HCT116 (cell line): ENCODE data around the gene MMD2. TPM values are rescaled to one million over a fixed set of nuclear protein-coding genes. Genes with fewer than 3 reads are reported as not detected.

Source experiments
- ATAC-seq: fragments of 200-7000 bp; cut with Tn5 transposase; 2 replicates; pipeline ENCODE4 v1.9.1; 2020; ENCODE audit warnings: mild to moderate bottlenecking, moderate library complexity
- BruUV-seq: library from RNA; stranded (reverse); fragments of 400-500 nt; replicated peaks from 2 replicates; lab custom pipeline; 2021; lab: Mats Ljungman, UMichigan
- CTCF ChIA-PET: fragments of 300-600 bp; sonication (Branson Sonifier 250); formaldehyde crosslinking; loops from one replicate; lab custom pipeline; 2021; ENCODE audit warnings: antibody characterized with exemption; lab: Charles Lee
- POLR2A ChIA-PET: fragments of 300-600, 350-600 bp; sonication (Branson Sonifier 250); formaldehyde crosslinking; loops from one replicate; lab custom pipeline; 2021; ENCODE audit warnings: antibody characterized with exemption; lab: Charles Lee
- RAD21 ChIA-PET, 2 experiments: fragments of 300-600 bp; sonication (Branson Sonifier 250); formaldehyde crosslinking; loops; one replicate each; lab custom pipeline; 2023; ENCODE audit warnings: low total read pairs in 2 of 2; ENCODE audit not compliant: uncharacterized antibody in 2 of 2, unreplicated experiment in 2 of 2, low non-redundant PET in 1 of 2; lab: Charles Lee
- DNase-seq: peaks from one replicate; pipeline ENCODE4 v3.0.0-alpha.2; 2010; ENCODE audit warnings: low read depth, low spot score
- H2AFZ ChIP-seq: fragments of 200-600 bp; shearing (Covaris generic), sonication (generic); 2 replicates; pipeline ENCODE4 v1.6.1; 2017; ENCODE audit warnings: low read depth, mixed run types, mixed read lengths, antibody characterized with exemption, low read length; ENCODE audit not compliant: poor library complexity, severe bottlenecking
- H3K27ac ChIP-seq: 2 replicates; pipeline ENCODE4 v1.5.1; 2012; ENCODE audit warnings: low read depth, low read length
- H3K27me3 ChIP-seq: fragments of 200-600 bp; sonication (generic); 2 replicates; pipeline ENCODE4 v1.6.1; 2016; ENCODE audit warnings: mixed run types, low read length, mixed read lengths; ENCODE audit not compliant: insufficient read depth
- H3K36me3 ChIP-seq, 2 experiments: fragments of 200-500 bp in 1 of 2; fragments of 200-600 bp in 1 of 2; sonication (Bioruptor generic) in 1 of 2; sonication (generic) in 1 of 2; 2 replicates each; pipeline versions ENCODE4 v1.5.1 to v1.6.1; 2014 to 2016; ENCODE audit warnings: low read length in 2 of 2, inconsistent platforms in 1 of 2, mixed read lengths in 1 of 2, mixed run types in 1 of 2; ENCODE audit not compliant: insufficient read depth in 2 of 2, control insufficient read depth in 1 of 2
- H3K4me1 ChIP-seq, 2 experiments: fragments of 200-600 bp in 1 of 2; sonication (generic) in 1 of 2; 2 replicates each; pipeline versions ENCODE4 v1.5.1 to v1.6.1; 2012 to 2017; ENCODE audit warnings: low read length in 2 of 2, inconsistent platforms in 1 of 2, mild to moderate bottlenecking in 1 of 2, mixed read lengths in 1 of 2, mixed run types in 1 of 2, moderate library complexity in 1 of 2; ENCODE audit not compliant: insufficient read depth in 2 of 2, control insufficient read depth in 1 of 2
- H3K4me2 ChIP-seq: fragments of 200-600 bp; sonication (generic); 2 replicates; pipeline ENCODE4 v1.6.1; 2017; ENCODE audit warnings: mixed run types, low read length, mixed read lengths
- H3K4me3 ChIP-seq, 2 experiments: fragments of 200-600 bp in 1 of 2; sonication (generic) in 1 of 2; replicated peaks in 1 of 2; 2 replicates each; pipeline ENCODE4 v1.5.1; 2011 to 2016; ENCODE audit warnings: low read length in 2 of 2, control low read depth in 1 of 2, low read depth in 1 of 2, mild to moderate bottlenecking in 1 of 2, mixed read lengths in 1 of 2, mixed run types in 1 of 2
- H3K79me2 ChIP-seq: fragments of 200-600 bp; sonication (generic); 2 replicates; pipeline ENCODE4 v1.6.1; 2017; ENCODE audit warnings: mild to moderate bottlenecking, mixed run types, low read length, moderate library complexity, mixed read lengths; ENCODE audit not compliant: insufficient read depth
- H3K9ac ChIP-seq: fragments of 200-600 bp; sonication (generic); 2 replicates; pipeline ENCODE4 v1.6.1; 2016; ENCODE audit warnings: low read length, mixed read lengths
- H3K9me2 ChIP-seq: fragments of 200-600 bp; sonication (generic), shearing (Covaris generic); 2 replicates; pipeline ENCODE4 v1.6.1; 2017; ENCODE audit warnings: mixed run types, mild to moderate bottlenecking, moderate library complexity; ENCODE audit not compliant: insufficient read depth
- H3K9me3 ChIP-seq, 2 experiments: fragments of 200-500 bp in 1 of 2; fragments of 200-600 bp in 1 of 2; sonication (Bioruptor generic) in 1 of 2; sonication (generic) in 1 of 2; 2 replicates each; pipeline ENCODE4 v1.6.1; 2014 to 2017; ENCODE audit warnings: low read length in 2 of 2, mixed read lengths in 2 of 2, inconsistent platforms in 1 of 2, low read depth in 1 of 2, mild to moderate bottlenecking in 1 of 2, mixed run types in 1 of 2, moderate library complexity in 1 of 2; ENCODE audit not compliant: control insufficient read depth in 1 of 2, insufficient read depth in 1 of 2
- H4K20me1 ChIP-seq: fragments of 200-600 bp; sonication (generic), shearing (Covaris generic); 2 replicates; pipeline ENCODE4 v1.6.1; 2017; ENCODE audit warnings: mixed run types, mild to moderate bottlenecking, moderate library complexity; ENCODE audit not compliant: insufficient read depth
- ATF3 ChIP-seq: IDR thresholded peaks from 2 replicates; pipeline ENCODE4 v1.6.1; 2012
- CBX3 ChIP-seq: IDR thresholded peaks from 2 replicates; pipeline ENCODE4 v1.6.1; 2012; ENCODE audit warnings: low read depth
- CEBPB ChIP-seq: IDR thresholded peaks from 2 replicates; pipeline ENCODE4 v1.6.1; 2012; ENCODE audit warnings: low read depth
- CTCF ChIP-seq, 3 experiments: fragments of 200-600 bp in 1 of 3; sonication (generic) in 1 of 3; IDR thresholded peaks in 2 of 3; conservative IDR thresholded peaks in 1 of 3; 2 replicates each; pipeline ENCODE4 v1.5.1; 2012 to 2017; ENCODE audit warnings: low read depth in 2 of 3, low read length in 2 of 3, antibody characterized with exemption in 1 of 3, borderline replicate concordance in 1 of 3, control low read depth in 1 of 3, mild to moderate bottlenecking in 1 of 3, mixed read lengths in 1 of 3, mixed run types in 1 of 3, moderate library complexity in 1 of 3; ENCODE audit not compliant: insufficient read depth in 1 of 3
- EGR1 ChIP-seq: IDR thresholded peaks from 2 replicates; pipeline ENCODE4 v1.6.1; 2012; ENCODE audit warnings: low read depth
- EZH2phosphoT487 ChIP-seq: fragments of 200-600 bp; IDR thresholded peaks from 2 replicates; pipeline ENCODE4 v1.6.1; 2018; ENCODE audit warnings: antibody characterized with exemption, borderline replicate concordance
- FOSL1 ChIP-seq: IDR thresholded peaks from 2 replicates; pipeline ENCODE4 v1.6.1; 2012; ENCODE audit warnings: low read depth
- MAX ChIP-seq: IDR thresholded peaks from 2 replicates; pipeline ENCODE4 v1.6.1; 2012
- POLR2A ChIP-seq: IDR thresholded peaks from 2 replicates; pipeline ENCODE4 v1.7.0; 2011; ENCODE audit warnings: borderline replicate concordance; ENCODE audit not compliant: insufficient read depth, insufficient read length; ENCODE audit errors: extremely low read depth
- POLR2AphosphoS5 ChIP-seq: IDR thresholded peaks from 2 replicates; pipeline ENCODE4 v1.6.1; 2011; ENCODE audit warnings: mild to moderate bottlenecking, low read depth, low read length, moderate library complexity
- RAD21 ChIP-seq: IDR thresholded peaks from 2 replicates; pipeline ENCODE4 v1.6.1; 2012; ENCODE audit warnings: low read depth, mild to moderate bottlenecking
- REST ChIP-seq: IDR thresholded peaks from 2 replicates; pipeline ENCODE4 v1.6.1; 2012; ENCODE audit warnings: low read depth
- SIN3A ChIP-seq: IDR thresholded peaks from 2 replicates; pipeline ENCODE4 v1.6.1; 2012; ENCODE audit warnings: low read depth
- SP1 ChIP-seq: IDR thresholded peaks from 2 replicates; pipeline ENCODE4 v1.6.1; 2012; ENCODE audit warnings: low read depth
- ZBTB33 ChIP-seq: IDR thresholded peaks from 2 replicates; pipeline ENCODE4 v1.6.1; 2011; ENCODE audit warnings: mild to moderate bottlenecking, low read length, moderate library complexity; ENCODE audit not compliant: insufficient replicate concordance; ENCODE audit errors: extremely low read depth
- ZFX ChIP-seq: fragments of 450-650 bp; IDR thresholded peaks from 2 replicates; pipeline ENCODE4 v1.6.1; 2017
- intact Hi-C: fragments of 100-400 bp; cut with micrococcal nuclease; formaldehyde crosslinking; loops from 2 replicates; pipeline ENCODE4 v1.10.0; 2022
- total RNA-seq: library from RNA; stranded (reverse); gene quantifications from one replicate; pipeline ENCODE4 v1.2.1, GENCODE V29; 2021; ENCODE audit not compliant: unreplicated experiment

Gene MMD2
- total RNA-seq, 1 experiment from 2014 or later: not detected

- POLR2A ChIA-PET: no interaction called here
- CTCF ChIA-PET: interaction anchor here (0.6 to 2.2 kb wide), 24 partner anchors 9 to 205 kb away, joined by 3 to 14 read pairs (median 4); no protein-coding TSS in a partner anchor
- intact Hi-C loops: loop anchor here (1.0 to 2.0 kb wide), 2 partner anchors 53 to 85 kb away; no protein-coding TSS in a partner anchor
These were observed 75.4 kb downstream of the MMD2 start, which contains the start of gene RADIL for GRCh38 chr7:4883372-4884144. TSS of gene RADIL (minus strand) at chr7:4883716. CDS start at chr7:4878139, 5,577 bp downstream.

More at GRCh38 chr7:4883372-4884144, 75.4 kb downstream of the MMD2 start, which contains the start of gene RADIL:
- RAD21 ChIA-PET: interaction anchor here (0.6 to 1.4 kb wide), 3 partner anchors 53 to 91 kb away, joined by 3 read pairs; no protein-coding TSS in a partner anchor
- H3K4me1 ChIP-seq: peaks cover 0 to 8% of the 10 kb centered on the region in 2 experiments; a peak in 2 of 4 replicates
- H3K27ac ChIP-seq: peak within 1 kb of the TSS; percentile 63; the same call in 1 of the 2 replicates
- H3K4me3 ChIP-seq: peak within 1 kb of the TSS; percentile 45 to 71
- no peaks in the 10 kb centered on the region for H4K20me1 ChIP-seq
- no peaks in the 10 kb centered on the region for H3K27me3 ChIP-seq
- DNase-seq (peak; percentile 87), ATAC-seq (peak; percentile 97)
- no peaks in the 10 kb centered on the region for H3K36me3 ChIP-seq
- H3K79me2 ChIP-seq: 0 out of 2 replicates have a peak, but pooled peaks cover 4% of the 10 kb centered on the region
- H2AFZ ChIP-seq: no peak within 1 kb of the TSS
- no peaks in the 10 kb centered on the region for H3K9me2 ChIP-seq
- H3K9ac ChIP-seq: peak within 1 kb of the TSS; percentile 80
- no peak for TF ChIP-seq SIN3A
- 0 out of 2 replicates have a peak, but pooled peaks have one; percentile 35 for TF ChIP-seq ZFX
- TF ChIP-seq CTCF (IDR thresholded peaks at IDR 0.05 in 2 of 3, conservative IDR thresholded peaks at IDR 0.05 in 1 of 3; ENCODE audit: borderline replicate concordance in 1 of 3, insufficient read depth in 1 of 3, low read depth in 2 of 3, low read length in 2 of 3): peak; percentile 80 to 93 (median 86)
- TF ChIP-seq EZH2phosphoT487: no peak
- TF ChIP-seq CBX3: no peak
- peak; percentile 66 for TF ChIP-seq RAD21
- TF ChIP-seq ZBTB33: no peak
- no peak for TF ChIP-seq ATF3
- no peak for TF ChIP-seq REST
- TF ChIP-seq FOSL1: no peak
- TF ChIP-seq POLR2A: no peak
- no peak for TF ChIP-seq MAX
- peak; percentile 76 for TF ChIP-seq POLR2AphosphoS5
- TF ChIP-seq EGR1: no peak
- TF ChIP-seq CEBPB: no peak
- peak; percentile 81 for TF ChIP-seq SP1
- peak within 1 kb of the TSS; percentile 68 for H3K4me2 ChIP-seq
- no peaks in the 10 kb centered on the region for H3K9me3 ChIP-seq
- BruUV-seq: no TSS peak
